BJ (cell line): ENCODE data around the gene MSH2. TPM values are rescaled to one million over a fixed set of nuclear protein-coding genes. Genes with fewer than 3 reads are reported as not detected.
"Not testable (repeated sequence)": the region's sequence is repeated elsewhere in the genome, so short reads cannot be mapped to it uniquely, and the experiment has no call there.

ENCODE experiments used
- CTCF ChIA-PET: fragments of 350-600 bp; formaldehyde crosslinking; extraction: SDS; loops from one replicate; lab custom pipeline; 2021; ENCODE audit warnings: antibody characterized with exemption, inconsistent platforms; lab: Yijun Ruan, JAX
- POLR2A ChIA-PET: fragments of 300-600 bp; sonication (Branson Sonifier 250); formaldehyde crosslinking; extraction: SDS; loops from one replicate; lab custom pipeline; 2021; ENCODE audit warnings: antibody characterized with exemption; lab: Charles Lee
- DNase-seq: peaks from one replicate; pipeline ENCODE4 v3.0.0-alpha.2; 2011; ENCODE audit warnings: low read depth
- H3K27me3 ChIP-seq: 2 replicates; pipeline ENCODE4 v1.6.0; 2011; ENCODE audit warnings: low read length; ENCODE audit not compliant: control insufficient read depth, insufficient read depth
- H3K36me3 ChIP-seq: 2 replicates; pipeline ENCODE4 v1.5.1; 2011; ENCODE audit warnings: low read length; ENCODE audit not compliant: control insufficient read depth, insufficient read depth
- H3K4me3 ChIP-seq: 2 replicates; pipeline ENCODE4 v1.5.1; 2011; ENCODE audit warnings: low read depth, mild to moderate bottlenecking, control low read depth, low read length
- polyA plus RNA-seq: library from polyadenylated mRNA; depleted of rRNA; stranded (reverse); fragments of >200 nt; gene quantifications from 2 replicates; pipeline ENCODE4 v1.2.3, GENCODE V29; 2011
- TF ChIP-seq, protein P1 (sequence below): IDR thresholded peaks from 2 replicates; pipeline ENCODE4 v1.5.1; 2011; ENCODE audit warnings: low read depth, mild to moderate bottlenecking, control low read depth, inconsistent platforms, low read length, moderate library complexity; ENCODE audit not compliant: insufficient read depth

MSH2 gene
- polyA plus RNA-seq, 1 experiment: 4.9 TPM

DNA sequence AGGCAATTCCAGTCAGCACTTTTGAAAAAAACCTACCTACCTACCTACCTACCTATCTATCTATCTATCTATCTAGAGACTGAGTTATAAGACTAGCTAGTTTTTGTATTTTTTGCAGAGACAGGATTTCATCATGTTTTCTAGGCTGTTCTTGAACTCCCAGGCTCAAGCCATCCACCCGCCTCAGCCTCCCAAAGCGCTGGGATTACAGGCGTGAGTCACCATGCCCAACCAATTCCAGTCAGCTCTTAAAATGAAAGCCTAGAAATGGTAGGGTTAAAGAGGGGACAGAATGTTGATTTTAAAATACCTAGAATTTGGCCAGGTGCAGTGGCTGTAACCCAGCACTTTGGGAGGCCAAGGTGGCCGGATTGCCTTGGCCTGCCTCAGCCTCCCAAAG lies 19.1 kb downstream of the MSH2 start:
- ChIA-PET CTCF (interaction anchor here (1.1 kb wide), 1 partner anchor 345 kb away, joined by 3 read pairs; no protein-coding TSS in a partner anchor), POLR2A (interaction anchor here (0.7 kb wide), 1 partner anchor 91 kb away, joined by 3 read pairs; no protein-coding TSS in a partner anchor)
- H3K4me3 ChIP-seq: no peak overlapping the region
- TF ChIP-seq, protein P1, sequence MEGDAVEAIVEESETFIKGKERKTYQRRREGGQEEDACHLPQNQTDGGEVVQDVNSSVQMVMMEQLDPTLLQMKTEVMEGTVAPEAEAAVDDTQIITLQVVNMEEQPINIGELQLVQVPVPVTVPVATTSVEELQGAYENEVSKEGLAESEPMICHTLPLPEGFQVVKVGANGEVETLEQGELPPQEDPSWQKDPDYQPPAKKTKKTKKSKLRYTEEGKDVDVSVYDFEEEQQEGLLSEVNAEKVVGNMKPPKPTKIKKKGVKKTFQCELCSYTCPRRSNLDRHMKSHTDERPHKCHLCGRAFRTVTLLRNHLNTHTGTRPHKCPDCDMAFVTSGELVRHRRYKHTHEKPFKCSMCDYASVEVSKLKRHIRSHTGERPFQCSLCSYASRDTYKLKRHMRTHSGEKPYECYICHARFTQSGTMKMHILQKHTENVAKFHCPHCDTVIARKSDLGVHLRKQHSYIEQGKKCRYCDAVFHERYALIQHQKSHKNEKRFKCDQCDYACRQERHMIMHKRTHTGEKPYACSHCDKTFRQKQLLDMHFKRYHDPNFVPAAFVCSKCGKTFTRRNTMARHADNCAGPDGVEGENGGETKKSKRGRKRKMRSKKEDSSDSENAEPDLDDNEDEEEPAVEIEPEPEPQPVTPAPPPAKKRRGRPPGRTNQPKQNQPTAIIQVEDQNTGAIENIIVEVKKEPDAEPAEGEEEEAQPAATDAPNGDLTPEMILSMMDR: no peak
- no peak for DNase-seq
- peaks cover 2% of the 10 kb centered on the region; the same call in 1 of the 2 replicates for H3K36me3 ChIP-seq
- no peaks in the 10 kb centered on the region for H3K27me3 ChIP-seq

DNA sequence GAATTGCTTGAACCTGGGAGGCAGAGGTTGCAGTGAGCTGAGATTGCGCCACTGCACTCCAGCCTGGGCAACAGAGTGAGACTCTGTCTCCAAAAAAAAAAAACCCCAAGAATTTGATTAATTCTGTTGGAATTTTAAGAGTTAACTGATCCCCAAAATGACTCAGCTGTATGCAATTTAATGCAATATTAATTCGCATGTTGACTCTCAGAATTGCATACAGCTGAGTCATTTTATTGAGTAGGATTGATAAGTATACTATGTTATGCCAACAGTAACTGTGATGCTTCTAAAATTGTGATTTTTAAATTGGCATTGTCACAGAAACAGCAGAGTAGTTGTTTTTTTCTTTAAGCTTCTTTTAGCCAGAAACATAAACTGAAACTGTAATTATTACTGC lies 19.6 kb downstream of the MSH2 start:
- Histone ChIP-seq H3K27me3 (no peaks in the 10 kb centered on the region), H3K36me3 (no peaks in the 10 kb centered on the region), H3K4me3 (no peak overlapping the region)
- TF ChIP-seq, protein P1: no peak
- ChIA-PET CTCF (interaction anchor here (1.1 kb wide), 1 partner anchor 345 kb away, joined by 3 read pairs; no protein-coding TSS in a partner anchor), POLR2A (no interaction called here)
- no peak for DNase-seq

DNA sequence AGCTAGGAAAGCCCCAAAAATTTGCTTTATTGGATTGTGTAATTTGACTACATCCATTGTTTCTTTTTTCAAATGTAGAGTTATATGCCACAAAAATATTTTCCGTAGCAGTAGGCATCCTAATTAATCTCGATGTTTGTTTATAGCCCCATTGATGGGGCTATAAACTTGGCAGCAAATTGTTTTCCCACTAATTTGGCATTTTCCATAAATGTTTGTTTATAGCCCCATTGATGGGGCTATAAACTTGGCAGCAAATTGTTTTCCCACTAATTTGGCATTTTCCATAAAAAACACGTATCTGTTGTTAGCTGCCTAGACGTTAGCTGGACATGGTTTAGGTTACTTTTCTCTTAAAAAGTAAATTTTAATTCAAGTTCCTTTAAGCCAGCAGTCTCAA lies 23.8 kb downstream of the MSH2 start:
- ChIA-PET POLR2A (interaction anchor here (0.6 kb wide), 1 partner anchor 157 kb away, joined by 3 read pairs; no protein-coding TSS in a partner anchor), CTCF (interaction anchor here (1.1 to 1.2 kb wide), 2 partner anchors 9 to 11 kb away, joined by 4 to 7 read pairs; no protein-coding TSS in a partner anchor)
- no peak for DNase-seq
- TF ChIP-seq, protein P1: no peak
- no peaks in the 10 kb centered on the region for H3K27me3 ChIP-seq
- no peak overlapping the region for H3K4me3 ChIP-seq
- H3K36me3 ChIP-seq: no peaks in the 10 kb centered on the region

DNA sequence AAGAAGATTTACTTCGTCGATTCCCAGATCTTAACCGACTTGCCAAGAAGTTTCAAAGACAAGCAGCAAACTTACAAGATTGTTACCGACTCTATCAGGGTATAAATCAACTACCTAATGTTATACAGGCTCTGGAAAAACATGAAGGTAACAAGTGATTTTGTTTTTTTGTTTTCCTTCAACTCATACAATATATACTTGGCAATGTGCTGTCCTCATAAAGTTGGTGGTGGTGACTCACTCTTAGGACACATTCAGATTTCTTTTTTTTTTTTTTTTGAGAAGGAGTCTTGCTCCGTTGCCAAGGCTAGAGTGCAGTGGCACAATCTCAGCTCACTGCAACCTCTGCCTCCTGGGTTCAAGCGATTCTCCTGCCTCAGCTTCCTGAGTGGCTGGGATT lies 26.8 kb downstream of the MSH2 start:
- TF ChIP-seq, protein P1: no peak
- Histone ChIP-seq H3K27me3 (no peaks in the 10 kb centered on the region), H3K36me3 (no peaks in the 10 kb centered on the region), H3K4me3 (no peak overlapping the region)
- peak; percentile 24 for DNase-seq
- POLR2A ChIA-PET: interaction anchor here (0.6 kb wide), 1 partner anchor 54 kb away, joined by 11 read pairs; no protein-coding TSS in a partner anchor
- CTCF ChIA-PET: no interaction called here

DNA sequence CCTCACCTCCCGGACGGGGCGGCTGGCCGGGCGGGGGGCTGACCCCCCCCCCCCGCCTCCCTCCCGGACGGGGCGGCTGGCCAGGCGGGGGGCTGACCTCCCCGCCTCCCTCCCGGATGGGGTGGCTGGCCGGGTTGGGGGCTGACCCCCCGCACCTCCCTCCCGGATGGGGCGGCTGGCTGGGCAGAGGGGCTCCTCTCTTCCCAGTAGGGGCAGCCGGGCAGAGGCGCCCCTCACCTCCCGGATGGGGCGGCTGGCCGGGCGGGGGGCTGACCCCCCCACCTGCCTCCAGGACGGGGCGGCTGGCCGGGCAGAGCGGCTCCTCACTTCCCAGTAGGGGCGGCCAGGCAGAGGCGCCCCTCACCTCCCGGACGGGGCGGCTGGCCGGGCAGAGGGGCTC lies 30.1 kb downstream of the MSH2 start:
- POLR2A ChIA-PET, H3K4me3 ChIP-seq, DNase-seq, H3K36me3 ChIP-seq, H3K27me3 ChIP-seq, CTCF ChIA-PET: not testable (repeated sequence)

DNA sequence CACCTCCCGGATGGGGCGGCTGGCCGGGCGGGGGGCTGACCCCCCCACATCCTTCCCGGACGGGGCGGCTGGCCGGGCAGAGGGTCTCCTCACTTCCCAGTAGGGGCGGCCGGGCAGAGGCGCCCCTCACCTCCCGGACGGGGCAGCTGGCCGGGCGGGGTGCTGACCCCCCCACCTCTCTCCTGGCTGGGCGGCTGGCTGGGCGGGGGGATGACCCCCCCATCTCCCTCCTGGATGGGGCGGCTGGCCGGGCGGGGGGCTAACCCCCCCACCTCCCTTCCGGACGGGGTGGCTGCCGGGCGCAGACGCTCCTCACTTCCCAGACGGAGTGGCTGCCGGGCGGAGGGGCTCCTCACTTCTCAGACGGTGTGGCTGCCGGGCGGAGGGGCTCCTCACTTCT lies 30.5 kb downstream of the MSH2 start:
- H3K36me3 ChIP-seq, H3K27me3 ChIP-seq, DNase-seq, POLR2A ChIA-PET, H3K4me3 ChIP-seq: not testable (repeated sequence)
- CTCF ChIA-PET: interaction anchor here (8.3 kb wide), 1 partner anchor 334 kb away, joined by 107 read pairs; no protein-coding TSS in a partner anchor
